Sigmoid colon (tissue), 4 donors: Measurements from ENCODE around the gene KLC4.

ENCODE experiments used
- CTCF ChIP-seq, 4 experiments: fragments of 450-650 bp in 3 of 4; fragments of 200-600 bp in 1 of 4; IDR thresholded peaks; one replicate each; pipeline ENCODE4 v1.5.1; 2016 to 2019; ENCODE audit warnings: antibody characterized with exemption in 4 of 4, mild to moderate bottlenecking in 3 of 4, moderate library complexity in 2 of 4
- EP300 ChIP-seq, 4 donors: sonication (generic); formaldehyde crosslinking; IDR thresholded peaks; one replicate each; pipeline ENCODE4 v1.6.1; 2017; ENCODE audit warnings: antibody characterized with exemption in 4 of 4
- POLR2A ChIP-seq, 2 donors: fragments of 450-650 bp; IDR thresholded peaks; one replicate each; pipeline ENCODE4 v1.6.1; 2016; ENCODE audit warnings: antibody characterized with exemption in 2 of 2, mild to moderate bottlenecking in 2 of 2, moderate library complexity in 2 of 2
- POLR2AphosphoS5 ChIP-seq, 4 donors: sonication (generic); formaldehyde crosslinking; IDR thresholded peaks; one replicate each; pipeline ENCODE4 v1.6.1; 2017; ENCODE audit warnings: antibody characterized with exemption in 4 of 4

GRCh38 chr6:43103253-43103876 is 43.9 kb downstream of the KLC4 start:
- TF ChIP-seq CTCF (IDR thresholded peaks at IDR 0.05) = no peak
- TF ChIP-seq POLR2AphosphoS5 (IDR thresholded peaks at IDR 0.05) = no peak
- TF ChIP-seq POLR2A (IDR thresholded peaks at IDR 0.05) = no peak
- TF ChIP-seq EP300 (IDR thresholded peaks at IDR 0.05) = no peak
